Uterus (tissue), 4 donors: ENCODE data around the gene PRTN3. TPM values are rescaled to one million over a fixed set of nuclear protein-coding genes. Genes with fewer than 3 reads are reported as not detected.

Experiments used
- DNase-seq, 2 donors: peaks; one replicate each; pipeline ENCODE4 v3.0.0-alpha.2; 2019 to 2020
- H3K27ac ChIP-seq, 2 donors: fragments of 200-600 bp; sonication (generic); 1 replicate in 1 of 2; 2 replicates in 1 of 2; pipeline ENCODE4 v1.5.1; 2016 to 2018
- H3K27me3 ChIP-seq, 2 donors: fragments of 200-600 bp; sonication (generic); one replicate each; pipeline ENCODE4 v1.5.1; 2018 to 2019; ENCODE audit warnings: control low read depth in 1 of 2
- H3K36me3 ChIP-seq, 2 donors: fragments of 200-600 bp; sonication (generic); one replicate each; pipeline ENCODE4 v1.5.1; 2019; ENCODE audit warnings: control low read depth in 1 of 2
- H3K4me1 ChIP-seq, 2 donors: fragments of 200-600 bp; sonication (generic); one replicate each; pipeline ENCODE4 v1.5.1; 2018 to 2019; ENCODE audit warnings: control low read depth in 1 of 2
- H3K4me3 ChIP-seq, 2 donors: fragments of 200-600 bp; sonication (generic); 1 replicate in 1 of 2; 2 replicates in 1 of 2; pipeline ENCODE4 v1.5.1; 2018 to 2019; ENCODE audit warnings: mild to moderate bottlenecking in 1 of 2
- H3K9me3 ChIP-seq, 2 donors: fragments of 200-600 bp; sonication (generic); one replicate each; pipeline ENCODE4 v1.5.1; 2019; ENCODE audit warnings: control low read depth in 1 of 2
- POLR2A ChIP-seq, 2 donors: fragments of 450-650 bp; IDR thresholded peaks; one replicate each; pipeline ENCODE4 v1.6.1; 2016; ENCODE audit warnings: antibody characterized with exemption in 2 of 2, mild to moderate bottlenecking in 1 of 2, moderate library complexity in 1 of 2
- intact Hi-C: fragments of 100-400 bp; cut with DNase I; formaldehyde crosslinking; loops from one replicate; pipeline ENCODE4 v1.15.1; 2023; ENCODE audit warnings: low total_unique reads
- total RNA-seq, 4 donors: library from RNA; depleted of rRNA in 3 of 4; stranded (reverse); fragments of >200 nt in 3 of 4; gene quantifications; one replicate each; pipeline versions ENCODE4 v1.1.0 to v1.2.4, GENCODE V29; 2014 to 2023
- TF ChIP-seq, protein P1 (sequence below), 4 experiments: fragments of 200-600 bp in 2 of 4; fragments of 450-650 bp in 2 of 4; sonication (generic) in 2 of 4; IDR thresholded peaks; one replicate each; pipeline ENCODE4 v1.5.1; 2016 to 2019; ENCODE audit warnings: antibody characterized with exemption in 4 of 4, mild to moderate bottlenecking in 2 of 4, moderate library complexity in 1 of 4
- donor health status: DM: yes; HTN: yes; CAD: no.

PRTN3 gene
- total RNA-seq, 4 donors from 2014 or later = 2.9 TPM; not detected in 3

DNA sequence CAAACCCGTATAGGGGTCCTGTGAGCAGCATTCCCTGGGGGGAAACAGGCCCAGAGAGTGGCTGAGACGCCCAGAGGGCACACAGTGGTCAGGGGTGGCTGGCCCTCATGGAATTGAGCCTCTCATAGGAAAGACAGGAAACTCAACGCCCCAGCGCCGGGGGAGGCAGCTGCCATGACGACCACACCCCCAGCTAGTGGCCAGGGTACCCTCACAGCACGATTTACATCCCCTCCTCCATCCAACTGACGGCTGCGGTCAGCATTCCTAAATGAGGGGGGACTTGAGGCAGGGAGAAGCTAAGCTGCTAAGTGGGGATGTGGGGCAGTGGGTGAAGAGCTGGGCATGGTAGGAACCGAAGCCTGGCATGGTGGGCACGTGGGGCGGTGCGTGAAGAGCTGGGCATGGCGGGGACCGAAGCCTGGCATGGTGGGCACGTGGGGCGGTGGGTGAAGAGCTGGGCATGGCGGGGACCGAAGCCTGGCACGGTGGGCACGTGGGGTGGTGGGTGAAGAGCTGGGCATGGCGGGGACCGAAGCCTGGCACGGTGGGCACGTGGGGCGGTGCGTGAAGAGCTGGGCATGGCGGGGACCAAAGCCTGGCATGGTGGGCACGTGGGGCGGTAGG is 42.2 kb downstream of the PRTN3 start:
- no peaks in the 10 kb centered on the region for H3K36me3 ChIP-seq
- no peaks in the 10 kb centered on the region for H3K9me3 ChIP-seq
- no peaks in the 10 kb centered on the region for H3K4me1 ChIP-seq
- no peak for TF ChIP-seq POLR2A (IDR thresholded peaks at IDR 0.05)
- TF ChIP-seq, protein P1, sequence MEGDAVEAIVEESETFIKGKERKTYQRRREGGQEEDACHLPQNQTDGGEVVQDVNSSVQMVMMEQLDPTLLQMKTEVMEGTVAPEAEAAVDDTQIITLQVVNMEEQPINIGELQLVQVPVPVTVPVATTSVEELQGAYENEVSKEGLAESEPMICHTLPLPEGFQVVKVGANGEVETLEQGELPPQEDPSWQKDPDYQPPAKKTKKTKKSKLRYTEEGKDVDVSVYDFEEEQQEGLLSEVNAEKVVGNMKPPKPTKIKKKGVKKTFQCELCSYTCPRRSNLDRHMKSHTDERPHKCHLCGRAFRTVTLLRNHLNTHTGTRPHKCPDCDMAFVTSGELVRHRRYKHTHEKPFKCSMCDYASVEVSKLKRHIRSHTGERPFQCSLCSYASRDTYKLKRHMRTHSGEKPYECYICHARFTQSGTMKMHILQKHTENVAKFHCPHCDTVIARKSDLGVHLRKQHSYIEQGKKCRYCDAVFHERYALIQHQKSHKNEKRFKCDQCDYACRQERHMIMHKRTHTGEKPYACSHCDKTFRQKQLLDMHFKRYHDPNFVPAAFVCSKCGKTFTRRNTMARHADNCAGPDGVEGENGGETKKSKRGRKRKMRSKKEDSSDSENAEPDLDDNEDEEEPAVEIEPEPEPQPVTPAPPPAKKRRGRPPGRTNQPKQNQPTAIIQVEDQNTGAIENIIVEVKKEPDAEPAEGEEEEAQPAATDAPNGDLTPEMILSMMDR (IDR thresholded peaks at IDR 0.05) = no peak
- no peak overlapping the region for H3K27ac ChIP-seq
- DNase-seq = no peak
- no peaks in the 10 kb centered on the region for H3K27me3 ChIP-seq
- intact Hi-C loops = no loop called here
- H3K4me3 ChIP-seq = no peak overlapping the region

- no peak for TF ChIP-seq POLR2A (IDR thresholded peaks at IDR 0.05)
- TF ChIP-seq, protein P1 (IDR thresholded peaks at IDR 0.05) = no peak
- no peak overlapping the region for H3K4me3 ChIP-seq
- H3K36me3 ChIP-seq = no peaks in the 10 kb centered on the region
- no peak for DNase-seq
- no peak overlapping the region for H3K27ac ChIP-seq
- no peaks in the 10 kb centered on the region for H3K4me1 ChIP-seq
- no peaks in the 10 kb centered on the region for H3K27me3 ChIP-seq
- intact Hi-C loops = no loop called here
- H3K9me3 ChIP-seq = no peaks in the 10 kb centered on the region
These were observed 42.9 kb downstream of the PRTN3 start for GRCh38 chr19:883661-884211.

DNA sequence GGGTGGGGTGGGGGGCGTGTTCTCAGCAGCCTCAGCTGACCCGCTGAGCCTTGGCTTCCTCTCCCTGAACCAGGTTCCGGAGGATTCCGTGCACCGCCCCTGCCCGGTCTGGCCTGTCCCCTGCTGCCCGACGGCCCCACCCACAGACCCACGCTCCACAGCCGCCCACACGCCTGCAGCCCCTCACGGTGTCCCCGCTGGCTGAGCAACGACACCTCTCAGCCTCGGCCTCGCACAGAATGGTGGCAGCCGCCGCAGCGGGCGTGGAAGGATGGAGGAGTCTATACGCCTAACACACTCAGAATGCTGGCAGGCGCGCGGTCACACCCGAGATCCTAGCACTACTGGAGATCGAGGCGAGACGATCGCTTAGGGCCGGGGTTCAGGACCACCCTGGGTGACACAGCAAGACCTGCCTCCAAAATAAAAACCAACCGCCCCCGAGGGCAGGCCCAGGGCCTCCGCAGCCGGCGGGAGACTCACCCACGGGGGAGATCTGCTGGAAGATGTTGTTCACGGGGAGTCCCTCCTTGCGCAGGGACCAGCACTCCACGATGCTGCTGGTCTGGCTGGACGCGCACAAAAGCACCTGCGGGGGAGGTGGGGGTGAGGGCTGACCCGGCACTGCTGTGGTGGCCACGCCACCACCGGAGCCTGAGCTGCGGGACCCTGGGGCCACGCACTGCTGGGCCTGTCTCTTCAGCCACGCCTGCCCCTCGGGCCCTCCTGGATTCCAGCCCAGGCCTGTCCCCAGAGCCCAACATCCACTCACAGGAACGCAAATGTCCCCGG is 43.8 kb downstream of the PRTN3 start:
- H3K36me3 ChIP-seq = no peaks in the 10 kb centered on the region
- TF ChIP-seq, protein P1 (IDR thresholded peaks at IDR 0.05) = no peak
- no peak for TF ChIP-seq POLR2A (IDR thresholded peaks at IDR 0.05)
- no peaks in the 10 kb centered on the region for H3K27me3 ChIP-seq
- no peak overlapping the region for H3K27ac ChIP-seq
- H3K4me1 ChIP-seq = no peaks in the 10 kb centered on the region
- DNase-seq = no peak
- no peaks in the 10 kb centered on the region for H3K9me3 ChIP-seq
- intact Hi-C loops = no loop called here
- H3K4me3 ChIP-seq = no peak overlapping the region

DNA sequence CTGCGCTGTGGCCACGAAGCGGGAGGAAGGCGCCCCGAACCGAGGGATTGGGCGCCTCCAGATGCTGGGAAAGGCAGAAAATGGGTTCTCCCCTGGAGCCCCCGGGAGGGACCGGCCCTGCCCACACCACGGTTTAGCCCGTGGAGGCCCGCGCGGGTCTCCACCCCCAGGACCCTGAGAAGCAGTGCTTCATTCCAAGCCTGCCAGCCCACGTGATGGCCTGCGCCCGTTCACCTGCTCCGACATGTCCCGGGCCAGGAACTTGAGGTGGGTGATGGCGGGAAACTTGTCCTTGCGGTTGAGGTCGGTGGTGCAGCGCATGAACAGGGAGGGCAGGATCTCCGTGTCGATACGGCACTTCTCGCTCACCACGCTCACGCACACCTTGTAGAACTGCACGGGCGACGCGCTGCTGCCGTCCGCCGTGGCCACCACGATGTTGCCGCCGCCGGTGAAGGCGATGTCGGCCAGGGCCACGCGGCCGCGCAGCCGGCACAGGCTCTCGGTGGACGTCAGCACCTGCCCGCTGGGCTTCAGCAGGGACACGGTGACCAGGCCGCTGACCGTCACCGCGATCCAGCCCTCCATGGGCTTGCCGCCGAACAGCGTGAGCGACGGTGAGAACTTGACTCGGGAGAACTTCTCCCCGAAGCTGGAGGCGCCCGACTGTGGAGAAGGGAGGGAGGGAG is 44.9 kb downstream of the PRTN3 start:
- Histone ChIP-seq H3K4me3 (no peak overlapping the region), H3K36me3 (no peaks in the 10 kb centered on the region), H3K27me3 (no peaks in the 10 kb centered on the region), H3K4me1 (no peaks in the 10 kb centered on the region), H3K27ac (no peak overlapping the region), H3K9me3 (no peaks in the 10 kb centered on the region)
- intact Hi-C loops = no loop called here
- TF ChIP-seq, protein P1 (IDR thresholded peaks at IDR 0.05) = no peak
- TF ChIP-seq POLR2A (IDR thresholded peaks at IDR 0.05) = no peak
- no peak for DNase-seq
